ENCODE data around the gene CFLAR.
"Not testable (repeated sequence)": the region's sequence is repeated elsewhere in the genome, so short reads cannot be mapped to it uniquely, and the experiment has no call there.

The CFLAR gene

DNA sequence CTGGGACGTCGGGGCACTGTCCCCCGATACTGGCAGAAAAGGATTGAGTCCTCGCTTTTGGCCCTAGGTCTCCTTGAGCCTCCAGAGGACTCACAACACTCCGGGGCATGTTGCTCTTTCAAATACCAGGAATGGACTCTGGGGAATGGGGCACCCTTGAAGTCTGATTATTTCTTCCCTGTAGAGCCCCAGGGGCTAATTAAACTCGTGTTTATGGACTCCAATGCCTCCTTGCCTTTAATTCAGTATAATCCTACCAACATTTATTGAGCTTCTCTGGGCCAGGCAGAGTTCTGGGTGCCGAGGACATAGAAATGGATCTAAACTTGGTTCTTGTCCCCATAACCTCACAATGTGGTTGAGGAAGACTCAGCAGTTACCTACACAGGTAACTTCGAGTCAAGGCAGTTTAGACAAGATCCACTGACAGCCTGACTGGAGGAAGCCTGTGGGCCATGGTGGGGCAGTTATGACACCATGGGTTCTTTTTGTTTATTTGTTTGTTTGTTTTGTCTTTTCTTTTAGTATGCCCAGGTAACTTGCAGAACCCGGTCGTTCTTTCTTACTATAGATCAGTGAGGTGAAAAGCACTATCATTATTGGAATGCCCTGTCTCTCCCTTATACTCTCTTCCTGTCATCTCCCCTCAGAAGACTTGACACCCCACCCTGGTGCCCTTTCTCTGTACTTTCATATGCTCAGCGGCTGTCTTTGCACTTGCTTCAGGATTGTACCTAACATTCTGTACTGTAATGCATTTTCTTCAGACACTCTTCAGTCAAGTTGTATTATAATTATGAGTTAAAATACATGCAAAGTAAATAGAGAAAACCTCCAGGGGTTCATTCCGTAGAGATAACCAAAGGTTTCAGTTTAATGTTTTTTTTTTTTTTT lies 3.2 kb downstream of the CFLAR start:
- peak; percentile 84 for DNase-seq

- peak; percentile 37 for DNase-seq
Observed at GRCh38 chr2:201122276-201122675, 6.3 kb downstream of the CFLAR start.

DNA sequence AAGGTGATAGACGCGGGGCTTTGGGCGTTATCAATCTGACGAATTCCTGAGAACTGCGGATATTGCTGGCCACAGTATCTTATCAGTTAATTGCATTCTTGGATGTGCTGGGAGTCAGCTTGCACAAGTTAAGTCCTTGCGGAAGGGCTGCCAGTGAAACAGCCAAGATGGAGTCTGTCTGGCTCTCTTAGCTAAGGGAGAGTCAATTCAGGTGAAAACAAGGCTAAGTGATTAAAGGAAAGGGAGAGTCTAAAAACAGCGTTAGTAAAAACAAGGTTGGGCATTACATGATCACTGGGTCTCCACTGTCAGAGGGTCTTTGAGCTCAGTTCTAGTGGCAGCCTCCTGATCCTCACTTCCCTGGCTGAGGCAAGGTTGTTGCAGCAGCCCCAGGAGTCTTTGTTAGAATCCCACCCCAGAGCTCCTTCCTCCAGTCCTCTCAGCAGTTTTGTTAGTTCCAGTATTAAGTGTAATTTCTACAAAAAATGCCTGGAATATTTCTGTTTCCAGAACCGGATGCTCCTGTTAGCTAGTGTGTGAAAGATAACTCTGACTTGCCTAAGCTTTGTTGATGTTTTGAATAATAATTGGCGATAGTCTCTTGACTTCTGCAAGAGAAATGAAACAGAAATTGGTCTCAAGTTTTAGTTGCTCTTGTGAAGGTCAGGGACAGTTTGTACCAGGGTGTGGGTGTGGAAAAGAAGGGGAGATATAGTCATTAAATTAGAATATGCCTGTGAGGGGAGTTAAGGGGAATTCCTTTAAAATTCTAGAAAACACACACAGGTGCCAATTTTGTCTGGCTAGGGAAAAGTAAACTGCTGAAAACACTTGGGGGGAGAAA lies 10.6 kb downstream of the CFLAR start:
- peak; percentile 56 for DNase-seq

DNA sequence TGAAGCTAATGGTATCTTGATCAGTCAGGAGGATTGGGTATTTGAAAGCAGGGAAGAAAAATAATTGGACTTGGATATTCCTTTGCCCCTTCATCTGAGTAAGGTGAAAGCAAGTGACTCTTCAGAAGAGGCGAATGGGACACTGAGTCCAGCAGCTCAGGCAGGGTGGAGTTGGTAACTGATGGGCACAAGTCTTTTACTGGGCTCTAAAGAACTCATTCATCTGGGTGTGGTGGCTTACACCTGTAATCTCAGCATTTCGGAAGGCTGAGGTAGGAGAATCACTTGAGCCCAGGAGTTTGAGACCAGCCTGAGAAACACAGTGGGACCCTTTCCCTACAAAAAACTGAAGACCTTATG lies 11.2 kb downstream of the CFLAR start:
- DNase-seq, result peak; percentile 38

GRCh38 chr2:201127570-201127969 lies 11.6 kb downstream of the CFLAR start:
- DNase-seq, result peak; percentile 89

DNA sequence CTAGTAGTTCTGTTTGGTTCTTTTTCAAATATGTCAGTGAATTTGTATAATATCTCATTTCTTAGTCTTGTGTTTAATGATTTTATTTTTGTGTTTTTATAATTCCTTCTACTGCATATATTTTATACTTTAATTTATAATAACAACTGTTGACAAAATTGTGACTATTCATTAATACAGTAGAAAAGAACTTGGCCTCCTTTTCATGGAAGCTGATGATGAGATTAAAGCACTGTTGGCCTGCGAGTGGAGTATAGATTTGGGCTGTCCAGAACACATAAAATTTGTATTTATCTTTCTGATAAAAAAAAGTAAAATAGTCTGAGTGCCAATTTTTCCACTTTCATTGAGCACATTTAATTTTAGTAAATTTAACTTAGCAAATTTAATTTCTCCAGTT lies 12.1 kb downstream of the CFLAR start:
- DNase-seq, result peak; percentile 57

- peak; percentile 54 for DNase-seq
Observed at GRCh38 chr2:201128933-201129505, 13.1 kb downstream of the CFLAR start.

- peak; percentile 72 for DNase-seq
Observed at GRCh38 chr2:201130524-201131186, 14.7 kb downstream of the CFLAR start.

DNA sequence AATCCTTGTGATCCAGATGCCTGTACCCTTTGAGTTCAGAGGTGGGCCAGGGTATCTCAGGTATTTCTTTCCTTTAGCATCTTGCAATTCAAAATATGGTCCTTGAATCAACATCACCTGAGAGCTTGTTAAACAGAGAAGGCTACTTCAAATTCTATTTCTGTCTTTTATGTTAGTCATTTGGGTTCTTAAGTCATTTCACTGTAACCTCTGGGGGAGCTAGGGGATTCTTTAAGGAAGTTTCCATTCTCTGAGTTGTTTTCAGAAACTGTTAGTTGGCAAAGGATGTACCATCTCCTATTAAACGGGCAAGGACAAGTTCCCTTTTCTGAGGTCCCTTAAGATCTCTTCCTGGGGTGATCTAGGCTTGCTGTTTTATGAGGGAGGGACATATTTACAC lies 16.6 kb downstream of the CFLAR start:
- DNase-seq, result no peak

- no peak for DNase-seq
Observed at GRCh38 chr2:201135386-201135785, 19.4 kb downstream of the CFLAR start.

DNA sequence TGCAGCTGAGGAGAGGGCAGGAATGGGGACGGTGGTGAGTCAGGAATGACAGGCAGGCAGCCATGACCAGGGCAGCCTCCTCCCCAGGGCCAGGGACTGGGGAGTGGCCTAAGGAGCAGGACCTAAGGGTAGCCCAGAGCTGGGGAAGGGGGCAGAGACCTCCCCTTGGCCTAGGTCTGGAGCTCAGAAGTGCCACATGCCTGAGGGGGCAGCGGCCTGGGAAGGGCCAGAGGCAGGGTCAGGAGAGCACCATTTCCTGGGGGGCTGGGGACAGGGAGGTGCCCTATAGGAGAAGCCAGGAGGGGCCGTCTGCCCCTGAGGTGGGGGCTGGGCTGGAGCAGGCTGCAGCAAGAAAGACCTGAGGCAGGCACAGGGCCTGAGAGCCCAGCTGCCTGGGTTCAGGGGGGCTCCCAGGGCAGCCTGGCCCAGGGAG lies 20.9 kb downstream of the CFLAR start:
- DNase-seq, result no peak

DNA sequence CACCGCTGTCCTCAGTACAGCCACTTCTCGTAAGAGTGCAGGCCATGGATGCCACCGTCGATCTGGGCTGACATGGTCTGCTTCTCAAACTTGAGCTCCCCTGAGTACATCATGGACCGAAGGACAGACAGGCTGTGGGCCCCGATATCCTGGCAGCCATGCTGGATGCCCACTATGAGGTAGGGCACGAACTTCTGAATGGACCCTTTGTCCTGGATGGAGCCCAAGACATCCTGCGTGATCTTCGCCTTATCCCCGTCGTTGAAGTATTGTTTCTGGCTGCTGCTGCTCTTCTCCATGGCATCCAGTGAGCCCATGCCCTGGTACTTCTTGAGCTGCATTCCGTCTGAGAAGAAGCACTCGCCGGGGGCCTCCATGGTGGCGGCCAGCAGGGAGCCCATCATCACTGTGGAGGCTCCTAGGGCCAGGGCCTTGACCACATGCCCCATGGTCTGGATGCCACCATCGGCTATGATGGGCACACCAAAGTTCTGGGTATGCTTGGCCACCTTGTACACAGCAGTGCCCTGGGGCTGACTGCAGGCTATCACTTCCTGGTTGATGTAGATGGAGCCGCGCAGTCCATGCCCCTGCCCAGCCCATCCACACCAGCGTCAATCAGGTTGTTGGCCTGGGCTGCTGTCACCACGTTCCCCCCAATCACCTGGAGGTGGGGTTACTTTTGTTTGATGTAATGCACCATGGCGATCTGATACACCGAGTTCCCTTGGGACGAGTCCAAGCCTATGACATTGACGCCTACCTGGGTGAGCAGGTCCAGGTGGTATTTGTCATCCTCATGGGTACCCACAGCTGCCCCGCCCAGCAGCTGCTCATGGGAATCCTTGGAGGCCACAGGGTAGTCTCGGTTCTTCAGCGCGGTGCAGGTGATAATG lies 21.8 kb downstream of the CFLAR start:
- no peak for DNase-seq

DNA sequence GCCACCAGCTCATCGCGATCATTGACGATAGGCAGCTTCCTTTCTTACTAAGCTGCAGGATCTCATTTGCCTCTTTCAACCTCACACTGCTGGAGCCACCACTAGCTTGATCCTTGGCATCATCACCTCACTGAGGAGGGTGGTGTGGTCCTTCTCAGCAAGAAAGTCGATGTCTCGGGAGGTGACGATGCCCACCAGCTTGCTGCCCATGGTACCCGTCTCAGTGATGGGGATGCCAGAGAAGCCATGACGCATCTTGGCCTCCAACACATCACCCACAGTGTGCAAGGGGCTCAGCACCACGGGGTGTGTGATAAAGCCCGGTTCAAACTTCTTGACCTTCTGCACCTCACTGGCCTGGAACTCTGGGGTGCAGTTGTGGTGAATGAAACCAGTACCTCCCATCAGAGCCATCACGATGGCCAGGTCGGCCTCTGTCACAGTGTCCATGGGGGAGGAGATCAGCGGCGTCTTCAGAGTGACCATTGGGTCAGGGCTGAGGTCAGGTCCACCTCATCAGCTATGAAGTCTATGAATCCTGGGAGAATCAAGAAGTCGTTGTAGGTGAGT lies 22.5 kb downstream of the CFLAR start:
- no peak for DNase-seq

DNA sequence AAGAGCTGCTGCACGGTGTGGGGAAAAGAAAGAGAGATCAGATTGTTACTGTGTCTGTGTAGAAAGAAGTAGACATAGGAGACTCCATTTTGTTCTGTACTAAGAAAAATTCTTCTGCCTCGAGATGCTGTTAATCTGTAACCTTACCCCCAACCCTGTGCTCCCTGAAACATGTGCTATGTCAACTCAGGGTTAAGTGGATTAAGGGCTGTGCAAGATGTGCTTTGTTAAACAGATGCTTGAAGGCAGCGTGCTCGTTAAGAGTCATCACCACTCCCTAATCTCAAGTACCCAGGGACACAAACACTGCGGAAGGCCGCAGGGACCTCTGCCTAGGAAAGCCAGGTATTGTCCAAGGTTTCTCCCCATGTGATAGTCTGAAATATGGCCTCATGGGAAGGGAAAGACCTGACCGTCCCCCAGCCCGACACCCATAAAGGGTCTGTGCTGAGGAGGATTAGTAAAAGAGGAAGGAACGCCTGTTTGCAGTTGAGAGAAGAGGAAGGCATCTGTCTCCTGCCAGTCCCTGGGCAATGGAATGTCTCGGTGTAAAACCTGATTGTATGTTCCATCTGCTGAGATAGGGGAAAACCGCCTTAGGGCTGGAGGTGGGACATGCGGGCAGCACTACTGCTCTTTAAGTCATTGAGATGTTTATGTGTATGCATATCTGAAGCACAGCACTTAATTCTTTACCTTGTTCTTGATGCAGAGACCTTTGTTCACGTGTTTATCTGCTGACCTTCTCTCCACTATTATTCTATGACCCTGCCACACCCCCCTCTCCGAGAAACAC lies 23.2 kb downstream of the CFLAR start:
- not testable (repeated sequence) for DNase-seq

GRCh38 chr2:201139836-201140604 lies 24.1 kb downstream of the CFLAR start:
- no peak for DNase-seq

- no peak for DNase-seq
Observed at GRCh38 chr2:201144101-201145051, 28.4 kb downstream of the CFLAR start.

DNA sequence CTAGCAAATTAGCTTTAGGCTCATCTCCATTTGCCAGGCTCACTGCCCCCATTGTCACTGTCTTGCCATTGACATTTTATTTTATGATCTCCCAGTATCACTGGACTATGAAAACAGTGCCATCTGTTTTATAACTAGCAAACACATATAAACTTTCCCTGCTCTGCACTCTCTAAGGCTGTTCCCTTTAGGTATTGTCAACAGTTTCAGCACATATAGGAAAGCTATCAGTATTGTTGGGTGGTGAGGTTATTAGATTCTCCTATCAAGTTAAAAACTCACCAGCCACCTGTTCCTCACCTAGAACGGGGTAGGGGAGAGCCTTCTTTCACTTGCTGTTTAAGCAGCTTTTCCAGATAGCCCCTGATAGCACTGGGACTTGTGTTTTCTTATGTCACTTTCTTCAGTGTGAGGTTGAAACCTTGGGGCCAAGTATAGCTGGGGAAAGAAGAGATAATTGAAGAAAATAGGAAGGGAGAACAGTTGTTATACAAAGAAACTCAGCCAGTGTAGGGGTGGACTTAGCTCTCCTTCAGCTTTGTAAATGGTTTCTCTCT lies 32.5 kb downstream of the CFLAR start:
- peak; percentile 26 for DNase-seq

Data from hematopoietic multipotent progenitor cell treated with erythropoietin and hydrocortisone succinate and interleukin-3 and kit ligand, for 6 days (in vitro differentiated cells).